ENCODE data around the gene MDFIC.
A peak's percentile ranks its signal among the peaks of the same experiment; 100 is the strongest.

Gene MDFIC

GRCh38 chr7:114924038-114924712, 2.3 kb downstream of the MDFIC start:
- no peak for TF ChIP-seq CTCF (IDR thresholded peaks at IDR 0.05; ENCODE audit: low read depth, low read length)
- no peak for DNase-seq (ENCODE audit: extremely low read depth, low read depth)

- DNase-seq (ENCODE audit: extremely low read depth, low read depth) = peak; percentile 68
- no peak for TF ChIP-seq CTCF (IDR thresholded peaks at IDR 0.05; ENCODE audit: low read depth, low read length)
Observed at GRCh38 chr7:114925434-114925833, 3.5 kb downstream of the MDFIC start.

GRCh38 chr7:114928060-114928459, 6.2 kb downstream of the MDFIC start:
- DNase-seq (ENCODE audit: extremely low read depth, low read depth) = no peak
- no peak for TF ChIP-seq CTCF (IDR thresholded peaks at IDR 0.05; ENCODE audit: low read depth, low read length)

GRCh38 chr7:114929570-114929969, 7.7 kb downstream of the MDFIC start:
- DNase-seq (ENCODE audit: extremely low read depth, low read depth) = no peak
- no peak; the same call in none of the 2 replicates for TF ChIP-seq CTCF (IDR thresholded peaks at IDR 0.05; ENCODE audit: low read depth, low read length)

GRCh38 chr7:114930107-114930661, 8.3 kb downstream of the MDFIC start:
- no peak for TF ChIP-seq CTCF (IDR thresholded peaks at IDR 0.05; ENCODE audit: low read depth, low read length)
- DNase-seq (ENCODE audit: extremely low read depth, low read depth) = no peak

- DNase-seq (ENCODE audit: extremely low read depth, low read depth) = no peak
- no peak for TF ChIP-seq CTCF (IDR thresholded peaks at IDR 0.05; ENCODE audit: low read depth, low read length)
Observed at GRCh38 chr7:114930829-114931655, 9.1 kb downstream of the MDFIC start.

- DNase-seq (ENCODE audit: extremely low read depth, low read depth) = no peak
- no peak for TF ChIP-seq CTCF (IDR thresholded peaks at IDR 0.05; ENCODE audit: low read depth, low read length)
Observed at GRCh38 chr7:114931656-114932011, 9.7 kb downstream of the MDFIC start.

Measured in AG09319 (cell line).